ENCODE measurements around the gene CNIH3. TPM values are rescaled to one million over a fixed set of nuclear protein-coding genes. Genes with fewer than 3 reads are reported as not detected.

CNIH3 gene
- total RNA-seq, 1 experiment from 2014 or later, result 4.2 TPM

DNA sequence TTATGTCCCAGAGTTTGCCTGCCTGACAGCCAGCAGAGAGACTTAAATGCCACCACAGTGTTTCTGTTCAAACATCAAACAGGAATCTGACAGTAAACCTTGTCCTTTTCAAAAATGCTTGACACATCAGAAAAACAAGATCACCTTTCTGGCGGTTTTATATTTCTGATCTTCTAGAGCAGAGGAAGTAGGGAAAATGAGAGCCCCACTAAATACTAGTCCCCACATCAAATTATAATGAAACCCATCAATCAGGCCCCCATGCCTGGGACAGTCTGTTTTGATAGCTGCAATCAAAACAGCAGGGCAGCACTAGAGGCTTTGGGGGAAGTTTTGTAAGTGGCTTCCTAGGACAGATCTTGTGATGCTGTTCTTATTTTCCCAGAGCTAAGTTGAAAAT, 129.3 kb downstream of the CNIH3 start:
- Histone ChIP-seq H2BK5ac (ENCODE audit: insufficient read length, low read length) (no peak overlapping the region), H3K23ac (ENCODE audit: insufficient read length, low read depth, low read length) (no peak overlapping the region), H3K14ac (ENCODE audit: insufficient read depth, low read length) (no peak overlapping the region), H3K18ac (ENCODE audit: insufficient read length, low read depth, low read length) (no peak overlapping the region), H4K91ac (ENCODE audit: insufficient read length, low read depth, low read length) (no peak overlapping the region), H3K9ac (ENCODE audit: extremely low read depth, insufficient read length, low read length) (no peak overlapping the region), H4K5ac (ENCODE audit: insufficient read length, low read depth, low read length) (no peak overlapping the region), H3K23me2 (ENCODE audit: insufficient read length, low read depth, low read length, poor library complexity, severe bottlenecking) (no peaks in the 10 kb centered on the region), H2BK15ac (ENCODE audit: low read depth, low read length) (no peak overlapping the region), H2BK120ac (ENCODE audit: low read depth, low read length, poor library complexity, severe bottlenecking) (no peak overlapping the region), H3K4me2 (ENCODE audit: insufficient read depth, insufficient read length, low read length) (no peak overlapping the region), H2BK12ac (ENCODE audit: insufficient read length, low read depth, low read length) (no peak overlapping the region), H3K9me3 (ENCODE audit: control insufficient read depth, low read depth, low read length) (no peaks in the 10 kb centered on the region), H3K27me3 (ENCODE audit: insufficient read depth, low read length) (no peaks in the 10 kb centered on the region), H3K27ac (ENCODE audit: insufficient read length, low read depth, low read length) (no peak overlapping the region), H3K79me1 (ENCODE audit: insufficient read depth, low read depth, low read length, poor library complexity, severe bottlenecking) (no peaks in the 10 kb centered on the region), H4K8ac (replicated peaks; ENCODE audit: insufficient read length, low read depth, low read length) (no peak overlapping the region), H3T11ph (ENCODE audit: low read length) (no peak overlapping the region), H4K20me1 (ENCODE audit: control insufficient read depth, insufficient read depth, insufficient read length) (no peaks in the 10 kb centered on the region), H2AK5ac (ENCODE audit: insufficient read length, low read length) (no peak overlapping the region), H2AFZ (ENCODE audit: low read length) (no peak overlapping the region), H3K4ac (ENCODE audit: low read depth, low read length) (no peak overlapping the region), H3K4me1 (ENCODE audit: insufficient read depth, low read length) (no peaks in the 10 kb centered on the region), H2BK20ac (ENCODE audit: low read depth, low read length, poor library complexity, severe bottlenecking) (no peak overlapping the region), H3K56ac (ENCODE audit: insufficient read length, low read depth, low read length) (no peak overlapping the region), H3K79me2 (ENCODE audit: insufficient read depth, low read length) (no peaks in the 10 kb centered on the region)
- TF ChIP-seq, protein P1, sequence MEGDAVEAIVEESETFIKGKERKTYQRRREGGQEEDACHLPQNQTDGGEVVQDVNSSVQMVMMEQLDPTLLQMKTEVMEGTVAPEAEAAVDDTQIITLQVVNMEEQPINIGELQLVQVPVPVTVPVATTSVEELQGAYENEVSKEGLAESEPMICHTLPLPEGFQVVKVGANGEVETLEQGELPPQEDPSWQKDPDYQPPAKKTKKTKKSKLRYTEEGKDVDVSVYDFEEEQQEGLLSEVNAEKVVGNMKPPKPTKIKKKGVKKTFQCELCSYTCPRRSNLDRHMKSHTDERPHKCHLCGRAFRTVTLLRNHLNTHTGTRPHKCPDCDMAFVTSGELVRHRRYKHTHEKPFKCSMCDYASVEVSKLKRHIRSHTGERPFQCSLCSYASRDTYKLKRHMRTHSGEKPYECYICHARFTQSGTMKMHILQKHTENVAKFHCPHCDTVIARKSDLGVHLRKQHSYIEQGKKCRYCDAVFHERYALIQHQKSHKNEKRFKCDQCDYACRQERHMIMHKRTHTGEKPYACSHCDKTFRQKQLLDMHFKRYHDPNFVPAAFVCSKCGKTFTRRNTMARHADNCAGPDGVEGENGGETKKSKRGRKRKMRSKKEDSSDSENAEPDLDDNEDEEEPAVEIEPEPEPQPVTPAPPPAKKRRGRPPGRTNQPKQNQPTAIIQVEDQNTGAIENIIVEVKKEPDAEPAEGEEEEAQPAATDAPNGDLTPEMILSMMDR (conservative IDR thresholded peaks at IDR 0.05), result no peak
- H3K4me3 Mint-ChIP-seq, result no peak overlapping the region
- peaks cover 2 to 10% of the 10 kb centered on the region in 2 experiments; a peak in 3 of 4 replicates for H3K4me1 Mint-ChIP-seq
- peaks cover under 1% of the 10 kb centered on the region; the same call in 1 of the 2 replicates for H3K27me3 Mint-ChIP-seq (ENCODE audit: low read depth)
- no CpG with 5 or more reads among the region's 1 CpG for WGBS (ENCODE audit: extremely low coverage, insufficient read length, low lambda C conversion rate)
- no peaks in the 10 kb centered on the region for H3K9me3 Mint-ChIP-seq
- no peak for DNase-seq
- H3K27ac Mint-ChIP-seq, result 0 out of 7 replicates have a peak overlapping the region, but pooled peaks of 1 of the 3 experiments have one; percentile 28
- H3K36me3 Mint-ChIP-seq (ENCODE audit: insufficient read depth in 1 of 3, low read depth in 3 of 3), result no peaks in the 10 kb centered on the region
